ENCODE results near the gene RMDN3. TPM values are rescaled to one million over a fixed set of nuclear protein-coding genes. Genes with fewer than 3 reads are reported as not detected.

The RMDN3 gene
- total and polyA plus RNA-seq, 2 of the 13 experiments (the other 11 are each of a cell fraction or from before 2014, with no cell fraction given): 16.8 to 19.5 TPM

- no peak for TF ChIP-seq SP140L (CRISPR knock-in tag; IDR thresholded peaks at IDR 0.05; ENCODE audit: borderline replicate concordance)
- TF ChIP-seq HNF1B (CRISPR knock-in tag; IDR thresholded peaks at IDR 0.05): peak; percentile 61
- TF ChIP-seq NR2C2 (CRISPR knock-in tag; IDR thresholded peaks at IDR 0.05; ENCODE audit: borderline replicate concordance): no peak
- peak; percentile 92 for TF ChIP-seq SMYD3 (CRISPR knock-in tag; IDR thresholded peaks at IDR 0.05)
- TF ChIP-seq PREB (CRISPR knock-in tag; IDR thresholded peaks at IDR 0.05): no peak
- no peak for TF ChIP-seq ZNF569 (CRISPR knock-in tag; IDR thresholded peaks at IDR 0.05; ENCODE audit: borderline replicate concordance)
- no peak for TF ChIP-seq NFE2L2 (IDR thresholded peaks at IDR 0.05; ENCODE audit: low read length)
- no peak for TF ChIP-seq ZNF670 (CRISPR knock-in tag; IDR thresholded peaks at IDR 0.05; ENCODE audit: borderline replicate concordance)
- 0 out of 2 replicates have a peak, but pooled peaks have one; percentile 20 for TF ChIP-seq ZBTB14 (CRISPR knock-in tag; IDR thresholded peaks at IDR 0.05)
- TF ChIP-seq ZNF383 (CRISPR knock-in tag; IDR thresholded peaks at IDR 0.05; ENCODE audit: borderline replicate concordance): no peak
- peak; percentile 52; the same call in 1 of the 2 replicates for TF ChIP-seq THAP9 (CRISPR knock-in tag; IDR thresholded peaks at IDR 0.05; ENCODE audit: borderline replicate concordance)
- peak; percentile 22; the same call in 1 of the 2 replicates for TF ChIP-seq MED13 (CRISPR knock-in tag; IDR thresholded peaks at IDR 0.05)
- TF ChIP-seq ETV6 (CRISPR knock-in tag; conservative IDR thresholded peaks at IDR 0.05): no peak
- TF ChIP-seq ZNF468 (CRISPR knock-in tag; IDR thresholded peaks at IDR 0.05): peak; percentile 52; the same call in 1 of the 2 replicates
- TF ChIP-seq ZNF782 (CRISPR knock-in tag; IDR thresholded peaks at IDR 0.05; ENCODE audit: borderline replicate concordance): no peak; the same call in 1 of the 2 replicates
- TF ChIP-seq RARA (CRISPR knock-in tag; IDR thresholded peaks at IDR 0.05): no peak
- TF ChIP-seq XRCC5 (optimal IDR thresholded peaks at IDR 0.05; ENCODE audit: low read length): no peak
- TF ChIP-seq AKAP8 (CRISPR knock-in tag; IDR thresholded peaks at IDR 0.05): no peak
- peak; percentile 63; the same call in 1 of the 2 replicates for TF ChIP-seq SNAI1 (CRISPR knock-in tag; IDR thresholded peaks at IDR 0.05; ENCODE audit: borderline replicate concordance)
- TF ChIP-seq ZBTB8A (CRISPR knock-in tag; IDR thresholded peaks at IDR 0.05; ENCODE audit: borderline replicate concordance, low read depth): 0 out of 2 replicates have a peak, but pooled peaks have one; percentile 26
- TF ChIP-seq ZNF225 (CRISPR knock-in tag; IDR thresholded peaks at IDR 0.05): 0 out of 2 replicates have a peak, but pooled peaks have one; percentile 20
These were observed 8.1 kb upstream of the RMDN3 start (continued) for GRCh38 chr15:40762919-40763800.

Data from HepG2 (cell line).